Smooth muscle cell (in vitro differentiated cells): ENCODE measurements around the gene PAAF1. TPM values are rescaled to one million over a fixed set of nuclear protein-coding genes. Genes with fewer than 3 reads are reported as not detected.

Experiments used
- DNase-seq: peaks from one replicate; lab custom pipeline; 2025; ENCODE audit not compliant: unreplicated experiment; lab: John Stamatoyannopoulos, UW
- H2AFZ ChIP-seq: fragments of 200-600 bp; sonication (generic); 2 replicates; pipeline ENCODE4 v1.6.0; 2016; ENCODE audit warnings: antibody characterized with exemption, low read depth, mild to moderate bottlenecking
- H3F3A ChIP-seq: fragments of 200-600 bp; sonication (generic); 2 replicates; pipeline ENCODE4 v1.6.0; 2017; ENCODE audit warnings: antibody characterized with exemption, low read depth
- H3K27ac ChIP-seq: fragments of 200-600 bp; sonication (generic); 2 replicates; pipeline ENCODE4 v1.5.1; 2016; ENCODE audit warnings: low read depth, mild to moderate bottlenecking
- H3K27me3 ChIP-seq: fragments of 200-600 bp; sonication (generic); 2 replicates; pipeline ENCODE4 v1.6.1; 2016; ENCODE audit warnings: low read depth, mild to moderate bottlenecking
- H3K36me3 ChIP-seq: fragments of 200-600 bp; sonication (generic); 2 replicates; pipeline ENCODE4 v1.5.1; 2016; ENCODE audit warnings: low read depth
- H3K4me1 ChIP-seq: fragments of 200-600 bp; sonication (generic); 2 replicates; pipeline ENCODE4 v1.5.1; 2016; ENCODE audit warnings: low read depth
- H3K4me2 ChIP-seq: fragments of 200-600 bp; sonication (generic); 2 replicates; pipeline ENCODE4 v1.6.0; 2016; ENCODE audit warnings: mild to moderate bottlenecking
- H3K4me3 ChIP-seq: fragments of 200-600 bp; sonication (generic); 2 replicates; pipeline ENCODE4 v1.5.1; 2016; ENCODE audit warnings: mild to moderate bottlenecking
- H3K79me2 ChIP-seq: fragments of 200-600 bp; sonication (generic); 2 replicates; pipeline ENCODE4 v1.6.0; 2016; ENCODE audit warnings: low read depth, mild to moderate bottlenecking
- H3K9ac ChIP-seq: fragments of 200-600 bp; sonication (generic); 2 replicates; pipeline ENCODE4 v1.6.0; 2016; ENCODE audit warnings: low read depth
- H3K9me3 ChIP-seq: fragments of 200-600 bp; sonication (generic); replicated peaks from 2 replicates; pipeline ENCODE4 v1.5.1; 2016; ENCODE audit warnings: low read depth
- H4K20me1 ChIP-seq: fragments of 200-600 bp; sonication (generic); 2 replicates; pipeline ENCODE4 v1.6.0; 2016; ENCODE audit warnings: low read depth
- WGBS: methylation state at CpG from one replicate; pipeline ENCODE4 v1.1.7; 2016; ENCODE audit warnings: low lambda C conversion rate; 5-methylcytosine and 5-hydroxymethylcytosine counted together
- polyA plus RNA-seq: library from polyadenylated mRNA; unstranded; fragments of >200 nt; fragmentation: Nextera tagmentation; extraction: Ambion mirVana; gene quantifications from 2 replicates; pipeline ENCODE4 v1.2.1, GENCODE V29; 2016
- total RNA-seq: library from RNA; depleted of rRNA; stranded (reverse); fragments of >200 nt; gene quantifications from 2 replicates; pipeline ENCODE4 v1.2.3, GENCODE V29; 2014
- TF ChIP-seq, protein P1 (sequence below): fragments of 200-600 bp; sonication (generic); IDR thresholded peaks from 2 replicates; pipeline ENCODE4 v1.5.1; 2017; ENCODE audit warnings: borderline replicate concordance, mild to moderate bottlenecking, antibody characterized with exemption; ENCODE audit not compliant: insufficient read depth, poor library complexity, severe bottlenecking

PAAF1 gene
- total and polyA plus RNA-seq, 2 experiments from 2014 or later = 10.8 to 34.9 TPM

GRCh38 chr11:73914284-73914683 is 37.5 kb downstream of the PAAF1 start:
- no peak overlapping the region for H3K4me3 ChIP-seq
- no peak overlapping the region for H2AFZ ChIP-seq
- H3K27ac ChIP-seq = no peak overlapping the region
- TF ChIP-seq, protein P1, sequence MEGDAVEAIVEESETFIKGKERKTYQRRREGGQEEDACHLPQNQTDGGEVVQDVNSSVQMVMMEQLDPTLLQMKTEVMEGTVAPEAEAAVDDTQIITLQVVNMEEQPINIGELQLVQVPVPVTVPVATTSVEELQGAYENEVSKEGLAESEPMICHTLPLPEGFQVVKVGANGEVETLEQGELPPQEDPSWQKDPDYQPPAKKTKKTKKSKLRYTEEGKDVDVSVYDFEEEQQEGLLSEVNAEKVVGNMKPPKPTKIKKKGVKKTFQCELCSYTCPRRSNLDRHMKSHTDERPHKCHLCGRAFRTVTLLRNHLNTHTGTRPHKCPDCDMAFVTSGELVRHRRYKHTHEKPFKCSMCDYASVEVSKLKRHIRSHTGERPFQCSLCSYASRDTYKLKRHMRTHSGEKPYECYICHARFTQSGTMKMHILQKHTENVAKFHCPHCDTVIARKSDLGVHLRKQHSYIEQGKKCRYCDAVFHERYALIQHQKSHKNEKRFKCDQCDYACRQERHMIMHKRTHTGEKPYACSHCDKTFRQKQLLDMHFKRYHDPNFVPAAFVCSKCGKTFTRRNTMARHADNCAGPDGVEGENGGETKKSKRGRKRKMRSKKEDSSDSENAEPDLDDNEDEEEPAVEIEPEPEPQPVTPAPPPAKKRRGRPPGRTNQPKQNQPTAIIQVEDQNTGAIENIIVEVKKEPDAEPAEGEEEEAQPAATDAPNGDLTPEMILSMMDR = no peak
- no peaks in the 10 kb centered on the region for H3K79me2 ChIP-seq
- no peaks in the 10 kb centered on the region for H4K20me1 ChIP-seq
- H3K4me1 ChIP-seq = no peaks in the 10 kb centered on the region
- H3F3A ChIP-seq = no peaks in the 10 kb centered on the region
- no peak overlapping the region for H3K4me2 ChIP-seq
- no peak for DNase-seq
- H3K9me3 ChIP-seq = no peaks in the 10 kb centered on the region
- H3K36me3 ChIP-seq = peaks cover 1% of the 10 kb centered on the region
- WGBS = 98% methylated on average over 4 of the region's 4 CpGs
- H3K9ac ChIP-seq = no peak overlapping the region
- no peaks in the 10 kb centered on the region for H3K27me3 ChIP-seq

- H3F3A ChIP-seq = no peaks in the 10 kb centered on the region
- no peak overlapping the region for H3K27ac ChIP-seq
- no peak for DNase-seq
- no peak overlapping the region for H2AFZ ChIP-seq
- H3K4me1 ChIP-seq = no peaks in the 10 kb centered on the region
- no peaks in the 10 kb centered on the region for H3K79me2 ChIP-seq
- no peak overlapping the region for H3K4me2 ChIP-seq
- H3K4me3 ChIP-seq = no peak overlapping the region
- 85% methylated on average over 1 of the region's 1 CpG for WGBS
- no peak overlapping the region for H3K9ac ChIP-seq
- TF ChIP-seq, protein P1 = no peak
- H4K20me1 ChIP-seq = no peaks in the 10 kb centered on the region
- peaks cover 8% of the 10 kb centered on the region for H3K36me3 ChIP-seq
- no peaks in the 10 kb centered on the region for H3K9me3 ChIP-seq
- H3K27me3 ChIP-seq = no peaks in the 10 kb centered on the region
Observed at GRCh38 chr11:73916435-73916834, 39.6 kb downstream of the PAAF1 start.

DNA sequence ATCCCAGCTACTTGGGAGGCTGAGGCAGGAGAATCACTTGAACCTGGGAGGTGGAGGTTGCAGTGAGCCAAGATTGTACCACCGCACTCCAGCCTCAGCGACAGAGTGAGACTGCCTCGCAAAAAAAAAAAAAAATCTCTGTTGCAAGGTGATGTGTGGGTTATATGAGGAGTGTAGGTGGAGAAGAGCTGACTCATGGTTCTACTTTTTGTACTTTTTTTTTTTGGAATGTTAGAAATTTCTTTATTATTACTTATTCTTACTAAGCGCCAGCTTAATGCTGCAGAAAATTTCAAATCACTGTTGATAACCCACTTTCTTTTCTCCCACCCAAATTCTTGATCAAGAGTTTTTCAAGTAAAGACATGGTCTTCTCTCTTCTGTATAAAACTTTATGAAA is 44.4 kb downstream of the PAAF1 start:
- H3K27me3 ChIP-seq = no peaks in the 10 kb centered on the region
- H2AFZ ChIP-seq = no peak overlapping the region
- H3K9me3 ChIP-seq = no peaks in the 10 kb centered on the region
- no peak overlapping the region for H3K27ac ChIP-seq
- DNase-seq = no peak
- TF ChIP-seq, protein P1 = no peak
- H3F3A ChIP-seq = no peaks in the 10 kb centered on the region
- no peaks in the 10 kb centered on the region for H3K4me1 ChIP-seq
- no peaks in the 10 kb centered on the region for H4K20me1 ChIP-seq
- 96% methylated on average over 4 of the region's 4 CpGs for WGBS
- no peaks in the 10 kb centered on the region for H3K79me2 ChIP-seq
- no peak overlapping the region for H3K9ac ChIP-seq
- peaks cover 12% of the 10 kb centered on the region for H3K36me3 ChIP-seq
- no peak overlapping the region for H3K4me3 ChIP-seq
- no peak overlapping the region for H3K4me2 ChIP-seq

- no peak overlapping the region for H3K9ac ChIP-seq
- WGBS = 95% methylated on average over 2 of the region's 2 CpGs
- H3K27ac ChIP-seq = no peak overlapping the region
- H4K20me1 ChIP-seq = no peaks in the 10 kb centered on the region
- H3K9me3 ChIP-seq = no peaks in the 10 kb centered on the region
- no peaks in the 10 kb centered on the region for H3K4me1 ChIP-seq
- H3K79me2 ChIP-seq = no peaks in the 10 kb centered on the region
- H3F3A ChIP-seq = no peaks in the 10 kb centered on the region
- H3K4me2 ChIP-seq = no peak overlapping the region
- no peak for DNase-seq
- no peaks in the 10 kb centered on the region for H3K27me3 ChIP-seq
- peaks cover 3% of the 10 kb centered on the region for H3K36me3 ChIP-seq
- TF ChIP-seq, protein P1 = no peak
- H3K4me3 ChIP-seq = no peak overlapping the region
- H2AFZ ChIP-seq = no peak overlapping the region
Observed at GRCh38 chr11:73929388-73929787, 52.6 kb downstream of the PAAF1 start.
